H9 (cell line): Measurements from ENCODE around the gene FBXO31. TPM values are rescaled to one million over a fixed set of nuclear protein-coding genes. Genes with fewer than 3 reads are reported as not detected.
"Not testable (repeated sequence)": the region's sequence is repeated elsewhere in the genome, so short reads cannot be mapped to it uniquely, and the experiment has no call there.

Experiments used
- DNase-seq: peaks from one replicate; pipeline ENCODE4 v3.0.0-alpha.2; 2017
- H2AFZ ChIP-seq: one replicate; pipeline ENCODE4 v1.6.1; 2013; ENCODE audit warnings: mild to moderate bottlenecking, low read length, control low read depth, moderate library complexity
- H2AK5ac ChIP-seq: 2 replicates; pipeline ENCODE4 v1.6.1; 2013; ENCODE audit warnings: low read length, control low read depth, mixed read lengths; ENCODE audit not compliant: insufficient read length
- H2BK120ac ChIP-seq: one replicate; pipeline ENCODE4 v1.6.1; 2013; ENCODE audit warnings: low read depth, mild to moderate bottlenecking, low read length, control low read depth, inconsistent platforms; ENCODE audit not compliant: poor library complexity, severe bottlenecking
- H2BK12ac ChIP-seq: 2 replicates; pipeline ENCODE4 v1.6.1; 2013; ENCODE audit warnings: low read length, control low read depth, mixed read lengths, low read depth; ENCODE audit not compliant: insufficient read length
- H2BK15ac ChIP-seq: 2 replicates; pipeline ENCODE4 v1.6.1; 2013; ENCODE audit warnings: low read depth, low read length, control low read depth
- H2BK20ac ChIP-seq: one replicate; pipeline ENCODE4 v1.6.1; 2013; ENCODE audit warnings: low read depth, mild to moderate bottlenecking, low read length, control low read depth, inconsistent platforms; ENCODE audit not compliant: poor library complexity, severe bottlenecking
- H2BK5ac ChIP-seq: 2 replicates; pipeline ENCODE4 v1.6.1; 2013; ENCODE audit warnings: low read length, control low read depth, mixed read lengths; ENCODE audit not compliant: insufficient read length
- H3K14ac ChIP-seq: 2 replicates; pipeline ENCODE4 v1.6.1; 2013; ENCODE audit warnings: low read length, control low read depth; ENCODE audit not compliant: insufficient read depth
- H3K18ac ChIP-seq: 2 replicates; pipeline ENCODE4 v1.6.1; 2013; ENCODE audit warnings: low read depth, mild to moderate bottlenecking, mixed read lengths, low read length, control low read depth; ENCODE audit not compliant: insufficient read length
- H3K23ac ChIP-seq: 2 replicates; pipeline ENCODE4 v1.6.1; 2013; ENCODE audit warnings: low read length, control low read depth, mixed read lengths, low read depth; ENCODE audit not compliant: insufficient read length
- H3K23me2 ChIP-seq: 2 replicates; pipeline ENCODE4 v1.6.1; 2013; ENCODE audit warnings: low read depth, mild to moderate bottlenecking, mixed read lengths, low read length, control low read depth; ENCODE audit not compliant: insufficient read length, poor library complexity, severe bottlenecking
- H3K27ac ChIP-seq: 2 replicates; pipeline ENCODE4 v1.5.1; 2013; ENCODE audit warnings: low read length, control low read depth, mixed read lengths, low read depth; ENCODE audit not compliant: insufficient read length
- H3K27me3 ChIP-seq: 2 replicates; pipeline ENCODE4 v1.6.1; 2013; ENCODE audit warnings: low read length, control low read depth, inconsistent platforms; ENCODE audit not compliant: insufficient read depth
- H3K4ac ChIP-seq: 2 replicates; pipeline ENCODE4 v1.6.1; 2013; ENCODE audit warnings: low read depth, mild to moderate bottlenecking, control low read depth, inconsistent platforms, low read length, moderate library complexity
- H3K4me1 ChIP-seq: 2 replicates; pipeline ENCODE4 v1.6.1; 2013; ENCODE audit warnings: low read length, control low read depth, inconsistent platforms; ENCODE audit not compliant: insufficient read depth
- H3K4me2 ChIP-seq: 2 replicates; pipeline ENCODE4 v1.6.1; 2013; ENCODE audit warnings: low read length, control low read depth, mixed read lengths; ENCODE audit not compliant: insufficient read length, insufficient read depth
- H3K56ac ChIP-seq: 2 replicates; pipeline ENCODE4 v1.6.1; 2013; ENCODE audit warnings: low read depth, mild to moderate bottlenecking, mixed read lengths, low read length, control low read depth; ENCODE audit not compliant: insufficient read length
- H3K79me1 ChIP-seq: 2 replicates; pipeline ENCODE4 v1.6.1; 2013; ENCODE audit warnings: low read depth, mild to moderate bottlenecking, moderate library complexity, low read length, control low read depth, inconsistent platforms; ENCODE audit not compliant: insufficient read depth, poor library complexity, severe bottlenecking
- H3K79me2 ChIP-seq: 2 replicates; pipeline ENCODE4 v1.6.1; 2013; ENCODE audit warnings: low read length, control low read depth, inconsistent platforms; ENCODE audit not compliant: insufficient read depth
- H3K9ac ChIP-seq: 2 replicates; pipeline ENCODE4 v1.6.1; 2013; ENCODE audit warnings: low read length, control low read depth, mixed read lengths; ENCODE audit not compliant: insufficient read length; ENCODE audit errors: extremely low read depth
- H3K9me3 ChIP-seq: one replicate; pipeline ENCODE4 v1.6.1; 2013; ENCODE audit warnings: low read depth, low read length, inconsistent platforms; ENCODE audit not compliant: control insufficient read depth
- H3T11ph ChIP-seq: one replicate; pipeline ENCODE4 v1.6.1; 2013; ENCODE audit warnings: mild to moderate bottlenecking, low read length, control low read depth, inconsistent platforms
- H4K20me1 ChIP-seq: one replicate; pipeline ENCODE4 v1.6.1; 2013; ENCODE audit not compliant: control insufficient read depth, insufficient read length, insufficient read depth
- H4K5ac ChIP-seq: 2 replicates; pipeline ENCODE4 v1.6.1; 2013; ENCODE audit warnings: low read depth, mild to moderate bottlenecking, mixed read lengths, low read length, control low read depth; ENCODE audit not compliant: insufficient read length
- H4K8ac ChIP-seq: replicated peaks from 2 replicates; pipeline ENCODE4 v1.6.1; 2013; ENCODE audit warnings: low read length, control low read depth, mixed read lengths, low read depth; ENCODE audit not compliant: insufficient read length
- H4K91ac ChIP-seq: 2 replicates; pipeline ENCODE4 v1.6.1; 2013; ENCODE audit warnings: low read depth, mild to moderate bottlenecking, moderate library complexity, mixed read lengths, low read length, control low read depth; ENCODE audit not compliant: insufficient read length
- H3K27ac Mint-ChIP-seq, 3 experiments: 2 replicates in 2 of 3; 3 replicates in 1 of 3; pipeline ENCODE4 v1.8.0; 2020 to 2021; ENCODE audit warnings: mixed read lengths in 3 of 3, mild to moderate bottlenecking in 1 of 3, moderate library complexity in 1 of 3
- H3K27me3 Mint-ChIP-seq: 2 replicates; pipeline ENCODE4 v1.8.0; 2021; ENCODE audit warnings: low read depth, mild to moderate bottlenecking, moderate library complexity, mixed read lengths
- H3K36me3 Mint-ChIP-seq, 3 experiments: 2 replicates in 2 of 3; 3 replicates in 1 of 3; pipeline ENCODE4 v1.8.0; 2020 to 2021; ENCODE audit warnings: low read depth in 3 of 3, mixed read lengths in 3 of 3; ENCODE audit not compliant: insufficient read depth in 1 of 3
- H3K4me1 Mint-ChIP-seq, 2 experiments: 2 replicates each; pipeline ENCODE4 v1.8.0; 2020; ENCODE audit warnings: mixed read lengths in 2 of 2
- H3K4me3 Mint-ChIP-seq, 2 experiments: 2 replicates in 1 of 2; 3 replicates in 1 of 2; pipeline ENCODE4 v1.8.0; 2020 to 2021; ENCODE audit warnings: mild to moderate bottlenecking in 2 of 2, mixed read lengths in 2 of 2, moderate library complexity in 1 of 2
- H3K9me3 Mint-ChIP-seq, 2 experiments: 2 replicates in 1 of 2; 3 replicates in 1 of 2; pipeline ENCODE4 v1.8.0; 2020; ENCODE audit warnings: mild to moderate bottlenecking in 2 of 2, mixed read lengths in 2 of 2, moderate library complexity in 1 of 2
- WGBS: extraction: QIAGEN DNeasy Blood & Tissue Kit; methylation state at CpG from one replicate; pipeline ENCODE4 v1.1.7; 2013; ENCODE audit warnings: missing lambda C conversion rate, low lambda C conversion rate, mixed read lengths; ENCODE audit not compliant: insufficient read length; ENCODE audit errors: extremely low coverage; 5-methylcytosine and 5-hydroxymethylcytosine counted together
- total RNA-seq: library from RNA; stranded (reverse); gene quantifications from 2 replicates; pipeline ENCODE4 v1.2.1, GENCODE V29; 2021
- TF ChIP-seq, protein P1 (sequence below): fragments of 200-600 bp; sonication (generic); conservative IDR thresholded peaks from 3 replicates; pipeline ENCODE4 v1.8.0; 2021; ENCODE audit warnings: antibody characterized with exemption, mild to moderate bottlenecking

The FBXO31 gene
- total RNA-seq, 1 experiment from 2014 or later = 24.2 TPM

DNA sequence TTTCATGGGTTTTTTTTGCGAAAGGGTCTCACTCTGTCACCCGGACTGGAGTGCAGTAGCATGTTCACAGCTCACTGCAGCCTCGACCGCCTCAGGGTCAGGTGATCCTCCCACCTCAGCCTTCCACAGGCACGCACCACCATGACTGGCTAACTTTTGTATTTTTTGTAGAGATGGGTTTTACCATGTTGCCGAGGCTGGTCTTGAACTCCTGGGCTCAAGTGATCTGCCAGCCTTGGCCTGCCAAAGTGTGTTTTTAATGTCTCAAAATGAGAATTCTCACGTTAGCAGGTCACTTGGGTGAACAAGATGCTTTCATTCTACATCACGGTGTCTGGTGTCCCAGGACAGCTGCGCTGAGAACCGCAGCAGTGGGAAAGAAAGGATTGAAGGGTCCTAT lies 3.2 kb downstream of the FBXO31 start:
- peaks cover 3% of the 10 kb centered on the region for H3K79me1 ChIP-seq
- H4K5ac ChIP-seq = no peak overlapping the region
- TF ChIP-seq, protein P1, sequence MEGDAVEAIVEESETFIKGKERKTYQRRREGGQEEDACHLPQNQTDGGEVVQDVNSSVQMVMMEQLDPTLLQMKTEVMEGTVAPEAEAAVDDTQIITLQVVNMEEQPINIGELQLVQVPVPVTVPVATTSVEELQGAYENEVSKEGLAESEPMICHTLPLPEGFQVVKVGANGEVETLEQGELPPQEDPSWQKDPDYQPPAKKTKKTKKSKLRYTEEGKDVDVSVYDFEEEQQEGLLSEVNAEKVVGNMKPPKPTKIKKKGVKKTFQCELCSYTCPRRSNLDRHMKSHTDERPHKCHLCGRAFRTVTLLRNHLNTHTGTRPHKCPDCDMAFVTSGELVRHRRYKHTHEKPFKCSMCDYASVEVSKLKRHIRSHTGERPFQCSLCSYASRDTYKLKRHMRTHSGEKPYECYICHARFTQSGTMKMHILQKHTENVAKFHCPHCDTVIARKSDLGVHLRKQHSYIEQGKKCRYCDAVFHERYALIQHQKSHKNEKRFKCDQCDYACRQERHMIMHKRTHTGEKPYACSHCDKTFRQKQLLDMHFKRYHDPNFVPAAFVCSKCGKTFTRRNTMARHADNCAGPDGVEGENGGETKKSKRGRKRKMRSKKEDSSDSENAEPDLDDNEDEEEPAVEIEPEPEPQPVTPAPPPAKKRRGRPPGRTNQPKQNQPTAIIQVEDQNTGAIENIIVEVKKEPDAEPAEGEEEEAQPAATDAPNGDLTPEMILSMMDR = no peak
- H4K20me1 ChIP-seq = no peaks in the 10 kb centered on the region
- no peak overlapping the region for H2BK20ac ChIP-seq
- H3K27me3 ChIP-seq = no peaks in the 10 kb centered on the region
- no peak overlapping the region for H4K91ac ChIP-seq
- H3K27me3 Mint-ChIP-seq = peaks cover 3% of the 10 kb centered on the region
- H2BK5ac ChIP-seq = no peak overlapping the region
- H2AK5ac ChIP-seq = no peak overlapping the region
- H3K4ac ChIP-seq = no peak overlapping the region
- DNase-seq = no peak
- H3K4me1 ChIP-seq = no peaks in the 10 kb centered on the region; the same call in 1 of the 2 replicates
- H3T11ph ChIP-seq = no peak overlapping the region
- no peak overlapping the region for H2AFZ ChIP-seq
- WGBS = no CpG with 5 or more reads among the region's 10 CpGs
- no peak overlapping the region for H3K14ac ChIP-seq
- no peak overlapping the region for H4K8ac ChIP-seq
- no peak overlapping the region for H3K27ac Mint-ChIP-seq
- H3K9me3 ChIP-seq = no peaks in the 10 kb centered on the region
- no peak overlapping the region for H2BK120ac ChIP-seq
- H3K9ac ChIP-seq = no peak overlapping the region
- H3K4me2 ChIP-seq = no peak overlapping the region
- H2BK15ac ChIP-seq = no peak overlapping the region
- H3K56ac ChIP-seq = no peak overlapping the region
- H3K18ac ChIP-seq = no peak overlapping the region
- H3K4me3 Mint-ChIP-seq = no peak overlapping the region
- H3K23ac ChIP-seq = no peak overlapping the region
- H3K9me3 Mint-ChIP-seq = peaks cover 0 to 3% of the 10 kb centered on the region in 2 experiments; a peak in 2 of 5 replicates
- H2BK12ac ChIP-seq = no peak overlapping the region
- peaks cover 7 to 14% (median 10%) of the 10 kb centered on the region in 3 experiments; a peak in 6 of 7 replicates for H3K36me3 Mint-ChIP-seq
- peaks cover 14 to 18% of the 10 kb centered on the region in 2 experiments for H3K4me1 Mint-ChIP-seq
- H3K27ac ChIP-seq = no peak overlapping the region
- H3K23me2 ChIP-seq = peaks cover 8% of the 10 kb centered on the region
- peaks cover 5% of the 10 kb centered on the region; the same call in 1 of the 2 replicates for H3K79me2 ChIP-seq

DNA sequence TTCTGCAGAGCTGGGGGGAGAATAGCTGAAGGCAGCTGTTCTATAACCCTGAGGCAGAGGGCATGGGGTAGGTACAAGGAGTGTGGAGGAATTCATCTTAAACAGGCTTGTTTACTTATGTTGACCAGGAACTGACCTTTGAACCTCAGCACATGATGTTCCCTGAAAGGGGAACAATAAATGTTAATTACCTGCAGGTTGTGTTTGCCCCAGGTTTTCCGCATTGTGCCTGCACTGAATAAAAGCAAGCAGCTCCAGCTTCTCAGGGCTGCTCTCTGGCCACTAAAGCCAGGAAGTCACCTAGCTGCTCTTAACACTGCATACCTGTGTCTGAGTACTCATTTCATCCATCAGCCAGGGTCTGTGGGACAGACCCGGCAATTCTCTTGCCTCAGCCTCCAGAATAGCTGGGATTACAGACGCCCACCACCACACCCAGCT lies 4.2 kb downstream of the FBXO31 start:
- not testable (repeated sequence) for H3K56ac ChIP-seq

More for the DNA sequence above, 4.2 kb downstream of the FBXO31 start:
- not testable (repeated sequence) for H2BK20ac ChIP-seq, H2BK5ac ChIP-seq, H3K4me3 Mint-ChIP-seq, H3K23ac ChIP-seq, H2AK5ac ChIP-seq, H3K18ac ChIP-seq, H4K5ac ChIP-seq, H3K9ac ChIP-seq, H3K9me3 Mint-ChIP-seq, H3K79me2 ChIP-seq, H3K14ac ChIP-seq, H2BK120ac ChIP-seq, H3K4me1 ChIP-seq, H2BK15ac ChIP-seq, H3K79me1 ChIP-seq, H3K4me2 ChIP-seq, H3T11ph ChIP-seq, H4K91ac ChIP-seq, H4K8ac ChIP-seq, H3K9me3 ChIP-seq, H2AFZ ChIP-seq, H2BK12ac ChIP-seq, H3K23me2 ChIP-seq, H3K27me3 Mint-ChIP-seq, DNase-seq, H3K4ac ChIP-seq, H4K20me1 ChIP-seq, H3K27me3 ChIP-seq, H3K27ac Mint-ChIP-seq, H3K27ac ChIP-seq
- peaks cover 7 to 14% (median 10%) of the 10 kb centered on the region in 3 experiments; a peak in 6 of 7 replicates for H3K36me3 Mint-ChIP-seq
- peaks cover 14% of the 10 kb centered on the region in 2 experiments for H3K4me1 Mint-ChIP-seq
- WGBS = no CpG with 5 or more reads among the region's 3 CpGs
